AG20443 (cell line): ENCODE data around the gene GAS6.

ENCODE experiments used
- DNase-seq: peaks from one replicate; pipeline ENCODE4 v3.0.0; 2012; ENCODE audit warnings: low spot score, mixed read lengths

GAS6 gene

GRCh38 chr13:113887700-113888201, 23.9 kb upstream of the GAS6 start:
- no peak for DNase-seq

DNA sequence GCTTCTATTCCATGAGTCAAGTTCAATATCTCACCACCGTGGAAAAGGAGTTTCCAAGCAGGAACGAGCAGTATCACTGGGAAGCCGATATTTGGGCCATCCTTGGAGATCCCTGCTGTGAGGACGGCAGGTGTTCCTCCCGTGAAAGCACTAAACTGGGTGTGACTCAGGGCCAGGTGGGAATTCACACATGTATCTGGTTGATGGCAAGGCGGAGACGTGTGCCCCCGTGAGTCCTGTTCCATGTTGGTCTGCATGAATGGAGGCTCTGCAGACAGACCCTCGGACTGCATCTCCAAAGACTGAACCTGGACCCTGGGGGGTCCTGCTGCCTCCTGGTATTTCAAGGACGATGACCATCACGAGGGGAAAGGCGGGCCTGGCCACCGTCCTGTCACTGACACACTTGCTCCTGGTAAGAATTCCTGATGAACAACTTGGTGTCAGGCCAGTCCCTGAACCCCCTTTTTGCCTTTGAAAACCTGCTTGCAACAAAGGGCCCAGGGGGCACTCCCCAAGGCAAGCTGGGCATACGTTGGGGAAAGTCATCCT, 22.8 kb upstream of the GAS6 start:
- DNase-seq: no peak

DNA sequence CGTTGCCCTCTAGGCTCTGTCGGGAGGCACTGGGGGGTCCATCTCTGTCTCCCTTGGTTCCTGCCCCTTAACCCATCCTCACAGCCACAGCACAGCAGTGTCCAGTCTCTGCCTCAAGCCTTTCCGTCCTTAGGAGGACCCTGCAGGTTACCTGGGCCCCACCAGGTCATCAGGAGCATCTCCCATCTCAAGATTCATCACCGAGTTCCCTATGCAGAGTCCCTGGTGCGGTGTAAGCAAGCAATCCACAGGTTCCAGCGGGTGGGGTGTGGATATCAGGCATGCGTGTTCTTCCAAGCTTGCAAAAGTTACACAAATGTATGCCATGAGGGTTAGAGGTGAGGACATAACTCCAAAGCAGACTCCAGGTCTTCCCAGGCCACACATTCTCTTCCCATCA, 20.9 kb upstream of the GAS6 start:
- no peak for DNase-seq

- no peak for DNase-seq
Measured at GRCh38 chr13:113883921-113884804, 20.3 kb upstream of the GAS6 start.

- DNase-seq: no peak
Measured at GRCh38 chr13:113883314-113883811, 19.5 kb upstream of the GAS6 start.

- no peak for DNase-seq
Measured at GRCh38 chr13:113882716-113883115, 18.8 kb upstream of the GAS6 start.

DNA sequence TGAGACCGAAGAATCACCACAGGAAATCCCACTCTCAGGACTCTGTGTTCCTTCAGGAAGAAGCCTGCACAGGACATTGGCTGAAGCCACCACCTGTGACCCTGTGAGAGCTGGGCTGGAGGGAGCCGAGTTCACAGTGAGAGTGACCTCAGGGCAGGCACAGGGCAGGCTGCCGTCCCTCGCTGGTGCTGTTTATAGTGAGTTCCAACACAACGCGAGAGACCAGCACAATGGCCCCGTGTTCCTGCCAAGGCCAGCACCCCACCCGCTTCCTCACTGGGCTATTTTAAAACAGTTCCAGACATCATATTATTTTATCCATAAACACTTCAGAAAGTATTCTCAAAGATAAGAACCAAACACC, 18.4 kb upstream of the GAS6 start:
- peak; percentile 21 for DNase-seq

DNA sequence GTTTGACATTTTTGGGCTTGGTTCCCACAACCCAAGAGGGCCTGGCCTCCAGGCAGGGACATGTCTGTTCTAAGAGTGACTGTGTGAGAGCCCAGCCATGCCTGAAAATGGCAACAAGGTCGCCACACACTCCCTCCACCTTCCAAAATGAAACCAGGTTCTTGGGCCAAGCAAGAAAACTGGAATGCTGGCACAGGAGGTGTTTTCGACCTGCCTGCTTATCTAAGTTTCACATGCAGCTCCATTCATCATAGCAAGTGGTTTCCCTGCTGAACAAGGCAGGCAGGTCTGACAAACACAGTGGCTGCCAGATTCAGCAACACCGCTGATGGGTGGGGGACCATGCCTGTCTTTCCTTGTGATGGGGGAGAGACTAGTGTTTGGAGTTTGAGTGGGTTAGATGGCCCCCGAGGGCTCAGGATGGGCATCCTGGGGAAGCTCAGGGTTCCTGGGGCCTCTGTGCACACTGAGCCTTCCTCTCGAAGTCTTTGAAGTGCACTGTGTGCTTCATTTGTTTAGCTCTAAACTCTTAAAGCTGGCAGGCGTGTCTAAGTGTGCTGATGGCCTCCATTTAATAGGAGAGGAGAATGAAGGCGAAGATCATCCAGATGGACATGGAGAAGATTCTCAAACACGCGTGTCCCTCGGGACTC, 17.9 kb upstream of the GAS6 start:
- DNase-seq: peak; percentile 8

DNA sequence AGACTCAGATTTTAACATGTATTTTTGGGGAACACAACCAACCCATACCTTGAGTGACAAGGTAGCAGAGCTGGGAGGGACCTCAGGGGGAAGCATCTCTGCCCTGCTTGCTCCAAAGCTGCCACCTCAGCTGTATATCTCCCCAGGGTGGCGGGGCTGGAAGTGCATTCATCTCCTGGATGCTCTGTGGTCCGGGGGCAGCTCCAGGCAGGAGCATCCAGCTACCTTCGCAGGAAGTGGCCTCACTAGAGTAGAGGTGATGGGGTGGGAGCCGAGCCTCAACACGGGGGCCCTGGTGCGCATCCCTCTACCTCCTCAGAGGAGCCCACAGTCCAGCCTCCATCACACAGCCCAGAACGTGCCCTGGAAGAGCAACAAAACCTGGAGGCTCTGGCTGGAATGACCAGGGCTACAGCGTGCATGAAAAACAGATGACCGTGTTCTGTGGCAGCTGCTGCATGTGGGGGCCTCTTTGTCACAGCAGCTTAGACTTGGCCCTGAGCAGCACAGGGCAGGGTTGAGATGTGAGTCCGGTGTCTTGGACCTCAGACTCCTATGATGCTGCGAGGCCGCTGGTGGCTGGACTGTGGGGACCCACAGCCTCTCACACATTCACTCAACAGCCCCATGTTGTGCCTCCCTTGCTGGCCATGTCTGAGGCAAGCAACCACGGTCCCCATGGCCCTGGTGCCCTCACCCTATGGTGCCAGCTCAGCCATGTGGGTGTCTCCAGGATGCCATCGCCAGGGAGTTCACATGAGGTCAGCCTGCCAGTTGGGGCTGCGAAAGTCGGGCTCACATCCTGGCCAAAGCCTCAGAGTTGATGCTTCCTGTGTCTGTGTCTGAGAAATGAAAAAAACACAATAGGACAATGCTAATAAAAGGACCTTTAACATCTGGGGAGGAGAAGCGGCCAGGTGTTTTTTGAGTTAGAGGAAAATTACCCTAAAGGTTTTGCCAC, 17.1 kb upstream of the GAS6 start:
- peak; percentile 11 for DNase-seq

DNA sequence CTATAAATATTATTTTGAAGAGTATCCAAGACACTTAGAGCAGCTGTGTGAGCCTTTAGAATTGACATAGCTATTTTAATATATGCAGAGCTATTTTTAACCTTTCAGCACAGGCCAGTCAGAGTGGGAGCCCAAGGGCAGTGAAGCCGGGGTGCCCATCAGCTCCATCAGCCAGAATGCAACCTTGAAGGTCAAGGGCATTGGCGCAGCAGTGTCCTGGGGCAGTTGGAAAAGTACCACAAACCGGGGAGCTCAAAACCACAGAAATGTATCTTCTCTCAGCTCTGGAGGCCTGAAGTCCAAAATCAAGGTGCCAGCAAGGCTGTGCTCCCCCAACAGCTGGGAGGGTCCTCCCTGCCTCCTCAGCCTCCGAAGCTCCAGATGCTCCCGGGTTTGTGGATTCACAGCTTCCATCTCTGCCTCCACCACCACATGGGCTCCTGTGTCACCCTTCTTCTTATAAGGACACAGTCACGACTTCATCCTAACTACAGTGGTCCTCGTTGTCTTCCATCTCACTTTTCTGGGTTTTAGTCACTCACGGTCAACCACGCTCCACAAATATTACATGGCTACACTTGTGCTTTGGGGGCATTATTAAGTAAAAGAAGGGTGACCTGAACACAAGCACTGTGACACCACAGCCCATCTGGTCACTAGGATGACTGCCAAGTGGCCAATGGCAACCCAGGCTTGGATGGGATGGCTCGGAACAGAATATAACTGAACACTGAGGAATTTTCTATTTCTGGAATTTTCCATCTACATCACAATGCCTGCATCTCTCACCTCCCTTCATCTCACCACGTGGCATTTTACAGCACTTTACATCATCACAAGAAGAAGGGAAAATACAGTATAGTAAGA, 15.9 kb upstream of the GAS6 start:
- peak; percentile 8 for DNase-seq

DNA sequence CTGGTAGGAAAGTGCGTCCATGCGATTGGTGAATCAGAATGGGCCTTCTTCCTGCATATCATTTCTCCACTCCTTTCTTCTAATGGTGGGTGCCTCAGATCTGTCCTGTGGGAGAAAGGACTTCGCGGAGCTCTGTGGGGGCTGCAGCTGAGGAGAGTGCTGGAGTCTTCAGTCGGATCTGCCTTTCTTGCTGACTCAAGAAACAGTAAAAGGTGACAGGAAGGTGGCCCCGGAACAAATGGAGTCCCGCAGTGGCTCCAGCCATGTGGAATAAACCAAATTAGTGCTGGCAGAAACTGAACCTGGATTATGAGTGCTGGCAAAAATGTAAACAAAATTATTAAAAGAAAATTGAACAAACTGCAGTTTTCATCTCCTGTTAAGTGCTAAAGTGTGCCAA, 15.1 kb upstream of the GAS6 start:
- DNase-seq: no peak

DNA sequence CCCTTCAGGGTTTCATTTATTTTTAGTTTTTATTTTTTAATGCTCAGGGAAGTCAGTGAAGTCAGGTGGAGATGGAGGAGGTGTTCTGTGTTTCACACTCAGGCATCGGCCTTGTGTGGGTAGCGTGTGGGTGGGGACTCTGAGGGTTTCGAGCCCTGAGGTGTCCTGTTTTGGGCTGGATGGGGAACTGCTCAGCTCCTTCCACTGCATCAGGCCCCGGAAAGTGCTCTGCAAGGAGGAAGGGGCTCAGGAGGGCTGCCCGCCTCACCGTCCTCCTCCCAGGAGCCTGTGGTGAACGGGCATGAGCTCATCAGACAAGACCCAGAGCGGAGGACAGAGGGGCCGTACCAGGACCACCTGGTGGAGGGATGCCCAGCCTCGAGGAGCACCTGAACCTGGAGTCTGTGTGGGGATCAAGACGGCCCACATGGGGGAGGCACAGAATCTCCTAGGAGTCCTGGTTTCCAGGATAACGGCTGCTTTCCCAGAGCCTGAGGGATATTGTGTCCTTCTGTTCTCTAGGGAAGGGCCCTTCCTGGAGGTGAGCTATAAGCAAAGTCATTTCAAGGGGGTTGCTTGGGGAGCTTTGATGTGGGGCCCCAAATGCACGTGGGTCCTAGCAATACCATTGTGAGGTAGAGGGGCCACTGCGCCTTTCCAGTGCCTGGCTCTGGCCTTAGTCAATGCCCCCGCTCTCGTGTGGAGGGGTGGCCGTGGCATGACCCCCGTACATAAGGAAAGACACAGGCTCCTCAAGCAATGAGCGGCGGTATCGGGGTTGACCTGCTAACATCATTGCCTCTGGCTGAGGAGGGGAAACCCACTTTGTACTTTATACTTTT, 13.5 kb upstream of the GAS6 start:
- no peak for DNase-seq

- no peak for DNase-seq
Measured at GRCh38 chr13:113876346-113877148, 12.7 kb upstream of the GAS6 start.

DNA sequence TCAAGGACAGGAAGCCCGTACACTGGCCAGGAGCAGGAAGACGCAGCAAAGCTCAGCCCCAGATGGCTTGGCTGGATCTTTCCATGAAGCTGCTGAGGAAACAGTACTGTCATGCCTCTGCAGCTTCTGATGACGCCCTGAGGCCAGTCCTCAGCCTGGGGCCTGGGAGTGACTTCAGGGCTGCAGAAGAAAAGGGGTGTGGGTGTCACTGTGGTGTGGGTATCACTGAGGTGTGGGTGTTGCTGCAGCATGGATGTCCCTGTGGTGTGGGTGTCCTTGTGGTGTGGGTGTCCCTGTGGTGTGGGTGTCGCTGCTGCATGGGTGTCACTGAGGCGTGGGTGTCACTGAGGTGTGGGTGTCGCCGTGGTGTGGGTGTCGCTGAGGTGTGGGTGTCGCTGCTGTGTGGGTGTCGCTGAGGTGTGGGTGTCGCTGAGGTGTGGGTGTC, 12.0 kb upstream of the GAS6 start:
- DNase-seq: peak; percentile 11

DNA sequence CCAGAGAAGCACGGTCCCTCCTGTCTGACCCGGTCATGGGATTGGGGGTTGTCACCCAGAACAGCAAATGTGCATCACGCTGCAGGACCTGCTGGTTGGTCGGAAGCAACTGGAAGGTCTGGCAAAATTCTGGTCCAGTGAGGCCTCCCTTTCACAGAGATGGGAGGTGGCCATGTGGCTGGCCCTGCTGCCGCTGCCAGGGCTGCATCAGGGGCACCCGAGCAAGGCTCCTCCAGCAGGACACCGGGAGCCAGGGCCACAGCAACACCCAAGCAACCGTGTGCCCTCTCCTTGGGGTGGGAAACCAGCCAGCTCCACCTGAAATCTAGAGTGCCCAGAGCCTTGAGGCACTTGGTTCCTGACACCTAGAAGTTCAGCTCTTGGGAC, 11.5 kb upstream of the GAS6 start:
- DNase-seq: no peak

- no peak for DNase-seq
Measured at GRCh38 chr13:113874579-113875428, 10.9 kb upstream of the GAS6 start.

DNA sequence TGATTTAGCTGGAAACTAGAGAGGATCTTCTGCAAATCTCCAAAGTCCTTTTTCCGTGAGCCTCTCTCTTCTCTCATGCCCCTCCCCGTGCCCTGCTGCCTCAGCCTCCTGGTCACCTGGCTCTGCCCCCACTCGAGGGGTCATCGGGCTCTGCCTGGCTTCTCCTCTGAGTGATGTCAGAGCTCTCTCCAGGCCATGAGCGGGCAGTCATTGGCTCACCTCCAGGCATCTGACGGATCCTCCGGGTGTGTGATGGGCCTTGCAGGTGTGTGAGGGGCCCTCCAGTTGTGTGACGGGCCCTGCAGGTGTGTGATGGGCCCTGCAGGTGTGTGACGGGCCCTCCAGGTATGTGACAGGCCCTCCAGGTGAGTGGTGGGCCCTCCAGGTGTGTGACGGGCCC, 10.3 kb upstream of the GAS6 start:
- no peak for DNase-seq

DNA sequence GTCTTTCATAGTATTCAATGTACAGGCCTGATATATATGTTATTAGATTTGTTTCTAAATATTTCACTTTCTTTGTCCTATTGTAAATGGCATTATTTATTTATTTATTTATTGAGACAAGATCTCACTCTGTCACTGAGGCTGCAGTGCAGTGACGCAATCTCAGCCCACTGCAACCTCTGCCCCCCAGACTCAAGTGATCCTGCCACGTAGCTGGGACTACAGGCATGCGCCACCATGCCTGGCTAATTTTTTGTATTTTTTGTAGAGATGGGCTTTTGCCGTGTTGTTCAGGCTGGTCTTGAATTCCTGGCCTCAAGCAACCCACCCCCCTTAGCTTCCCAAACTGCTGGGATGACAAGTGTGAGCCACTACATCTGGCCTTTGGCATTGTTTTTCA, 5.4 kb upstream of the GAS6 start:
- DNase-seq: no peak
